ENCODE results near the gene HES5.

- TF ChIP-seq FOXM1 (IDR thresholded peaks at IDR 0.05; ENCODE audit: borderline replicate concordance) (no peak), SP1 (IDR thresholded peaks at IDR 0.05) (no peak), L3MBTL2 (conservative IDR thresholded peaks at IDR 0.05) (no peak), FOXA1 (IDR thresholded peaks at IDR 0.05) (no peak), BHLHE40 (IDR thresholded peaks at IDR 0.05; ENCODE audit: borderline replicate concordance) (no peak), HDGF (IDR thresholded peaks at IDR 0.05; ENCODE audit: borderline replicate concordance) (no peak)
Measured at GRCh38 chr1:2498648-2499047, 31.4 kb downstream of the HES5 start.
